Karpas-422 (cell line): ENCODE results near the gene COL15A1. TPM values are rescaled to one million over a fixed set of nuclear protein-coding genes. Genes with fewer than 3 reads are reported as not detected.
A peak's percentile ranks its signal among the peaks of the same experiment; 100 is the strongest.

ENCODE experiments used
- DNase-seq: peaks from one replicate; pipeline ENCODE4 v3.0.0-alpha.2; 2015
- H2AFZ ChIP-seq: fragments of 200-600 bp; sonication (generic); 2 replicates; pipeline ENCODE4 v1.6.1; 2014; ENCODE audit warnings: antibody characterized with exemption, low read length, mixed read lengths
- H3K27ac ChIP-seq: fragments of 200-600 bp; sonication (generic); 2 replicates; pipeline ENCODE4 v1.5.1; 2014; ENCODE audit warnings: mild to moderate bottlenecking, low read length, moderate library complexity
- H3K27me3 ChIP-seq: fragments of 200-600 bp; sonication (generic); 2 replicates; pipeline ENCODE4 v1.6.1; 2014; ENCODE audit warnings: low read length, mixed read lengths
- H3K36me3 ChIP-seq: fragments of 200-600 bp; sonication (generic); 2 replicates; pipeline ENCODE4 v1.6.1; 2014; ENCODE audit warnings: low read length, mixed read lengths; ENCODE audit not compliant: insufficient read depth
- H3K4me1 ChIP-seq: fragments of 200-600 bp; sonication (generic); 2 replicates; pipeline ENCODE4 v1.6.1; 2014; ENCODE audit warnings: mild to moderate bottlenecking, low read length, mixed read lengths
- H3K4me2 ChIP-seq: fragments of 200-600 bp; sonication (generic); 2 replicates; pipeline ENCODE4 v1.6.1; 2014; ENCODE audit warnings: low read length, low read depth, mild to moderate bottlenecking; ENCODE audit not compliant: poor library complexity, severe bottlenecking
- H3K4me3 ChIP-seq: fragments of 200-600 bp; sonication (generic); 2 replicates; pipeline ENCODE4 v1.5.1; 2014; ENCODE audit warnings: mild to moderate bottlenecking, antibody characterized with exemption, low read length, mixed read lengths
- H3K79me2 ChIP-seq: fragments of 200-600 bp; sonication (generic); 2 replicates; pipeline ENCODE4 v1.6.1; 2014; ENCODE audit warnings: mild to moderate bottlenecking, low read length, mixed read lengths
- H3K9ac ChIP-seq: fragments of 200-600 bp; sonication (generic); 2 replicates; pipeline ENCODE4 v1.6.0; 2014; ENCODE audit warnings: low read length
- H3K9me2 ChIP-seq: fragments of 200-600 bp; sonication (generic), shearing (Covaris generic); replicated peaks from 2 replicates; pipeline ENCODE4 v1.6.0; 2014; ENCODE audit warnings: mild to moderate bottlenecking, low read length, moderate library complexity; ENCODE audit not compliant: insufficient read depth
- H3K9me3 ChIP-seq: fragments of 300-700, 200-600 bp; sonication (generic); 2 replicates; pipeline ENCODE4 v1.6.1; 2014; ENCODE audit warnings: low read length, mixed read lengths
- H4K20me1 ChIP-seq: fragments of 200-600 bp; sonication (generic); 2 replicates; pipeline ENCODE4 v1.6.1; 2014; ENCODE audit warnings: mild to moderate bottlenecking, antibody characterized with exemption, low read length, low read depth; ENCODE audit not compliant: insufficient read depth
- total RNA-seq: library from RNA; depleted of rRNA; stranded (reverse); fragments of >200 nt; shearing (Covaris generic); gene quantifications from 2 replicates; pipeline ENCODE4 v1.2.3, GENCODE V29; 2014; ENCODE audit warnings: low replicate concordance

Gene COL15A1
- total RNA-seq, 1 experiment from 2014 or later: 0.93 TPM

GRCh38 chr9:99012957-99013512 is 69.3 kb downstream of the COL15A1 start:
- Histone ChIP-seq H3K4me2 (no peak overlapping the region), H4K20me1 (no peaks in the 10 kb centered on the region), H3K9ac (no peak overlapping the region), H2AFZ (no peak overlapping the region), H3K27ac (no peak overlapping the region), H3K4me1 (no peaks in the 10 kb centered on the region), H3K4me3 (no peak overlapping the region), H3K79me2 (no peaks in the 10 kb centered on the region), H3K9me2 (no peaks in the 10 kb centered on the region), H3K9me3 (peaks cover 11% of the 10 kb centered on the region), H3K36me3 (no peaks in the 10 kb centered on the region), H3K27me3 (no peaks in the 10 kb centered on the region)
- peak; percentile 73 for DNase-seq

- Histone ChIP-seq H4K20me1 (no peaks in the 10 kb centered on the region), H3K9me3 (peaks cover 11% of the 10 kb centered on the region), H3K4me1 (no peaks in the 10 kb centered on the region), H3K27me3 (no peaks in the 10 kb centered on the region), H3K9ac (no peak overlapping the region), H3K79me2 (no peaks in the 10 kb centered on the region), H2AFZ (no peak overlapping the region), H3K4me2 (no peak overlapping the region), H3K9me2 (no peaks in the 10 kb centered on the region), H3K27ac (no peak overlapping the region), H3K4me3 (no peak overlapping the region), H3K36me3 (no peaks in the 10 kb centered on the region)
- no peak for DNase-seq
Observed at GRCh38 chr9:99013550-99013949, 69.8 kb downstream of the COL15A1 start.

- Histone ChIP-seq H3K4me2 (no peak overlapping the region), H3K36me3 (no peaks in the 10 kb centered on the region), H2AFZ (no peak overlapping the region), H3K27ac (no peak overlapping the region), H3K9ac (no peak overlapping the region), H3K9me2 (no peaks in the 10 kb centered on the region), H3K9me3 (peaks cover 11% of the 10 kb centered on the region), H4K20me1 (no peaks in the 10 kb centered on the region), H3K79me2 (no peaks in the 10 kb centered on the region), H3K4me3 (no peak overlapping the region), H3K27me3 (no peaks in the 10 kb centered on the region), H3K4me1 (no peaks in the 10 kb centered on the region)
- no peak for DNase-seq
Observed at GRCh38 chr9:99015448-99015847, 71.7 kb downstream of the COL15A1 start.

GRCh38 chr9:99015890-99016289 is 72.2 kb downstream of the COL15A1 start:
- H2AFZ ChIP-seq: no peak overlapping the region

GRCh38 chr9:99016681-99017387 is 73.1 kb downstream of the COL15A1 start:
- H2AFZ ChIP-seq: no peak overlapping the region

More at GRCh38 chr9:99015890-99016289, 72.2 kb downstream of the COL15A1 start:
- H3K4me3 ChIP-seq: no peak overlapping the region
- no peaks in the 10 kb centered on the region for H3K79me2 ChIP-seq
- H3K4me1 ChIP-seq: no peaks in the 10 kb centered on the region
- H3K4me2 ChIP-seq: no peak overlapping the region
- H3K9me3 ChIP-seq: peaks cover 8% of the 10 kb centered on the region
- H3K36me3 ChIP-seq: no peaks in the 10 kb centered on the region
- H3K27me3 ChIP-seq: no peaks in the 10 kb centered on the region
- no peak overlapping the region for H3K27ac ChIP-seq
- H3K9ac ChIP-seq: no peak overlapping the region
- DNase-seq: no peak
- no peaks in the 10 kb centered on the region for H4K20me1 ChIP-seq
- H3K9me2 ChIP-seq: no peaks in the 10 kb centered on the region

GRCh38 chr9:99018653-99019052 is 74.9 kb downstream of the COL15A1 start:
- Histone ChIP-seq H3K4me3 (no peak overlapping the region), H3K9me2 (no peaks in the 10 kb centered on the region), H3K4me1 (peaks cover 2% of the 10 kb centered on the region), H3K9me3 (no peaks in the 10 kb centered on the region), H2AFZ (no peak overlapping the region), H3K9ac (no peak overlapping the region), H3K27ac (no peak overlapping the region), H3K79me2 (no peaks in the 10 kb centered on the region), H3K4me2 (no peak overlapping the region), H3K36me3 (no peaks in the 10 kb centered on the region), H4K20me1 (no peaks in the 10 kb centered on the region), H3K27me3 (no peaks in the 10 kb centered on the region)
- no peak for DNase-seq

More at GRCh38 chr9:99016681-99017387, 73.1 kb downstream of the COL15A1 start:
- DNase-seq: no peak
- H3K9me2 ChIP-seq: no peaks in the 10 kb centered on the region
- H3K9me3 ChIP-seq: peaks cover 5% of the 10 kb centered on the region
- H4K20me1 ChIP-seq: no peaks in the 10 kb centered on the region
- no peak overlapping the region for H3K4me2 ChIP-seq
- H3K27me3 ChIP-seq: no peaks in the 10 kb centered on the region
- H3K27ac ChIP-seq: no peak overlapping the region
- H3K36me3 ChIP-seq: no peaks in the 10 kb centered on the region
- H3K4me3 ChIP-seq: no peak overlapping the region
- H3K79me2 ChIP-seq: no peaks in the 10 kb centered on the region
- no peaks in the 10 kb centered on the region for H3K4me1 ChIP-seq
- H3K9ac ChIP-seq: no peak overlapping the region

- H3K9ac ChIP-seq: no peak overlapping the region
- no peak for DNase-seq
- no peaks in the 10 kb centered on the region for H3K9me3 ChIP-seq
- H3K4me3 ChIP-seq: no peak overlapping the region
- H3K4me2 ChIP-seq: no peak overlapping the region
- no peaks in the 10 kb centered on the region for H3K36me3 ChIP-seq
- H2AFZ ChIP-seq: no peak overlapping the region
- no peaks in the 10 kb centered on the region for H3K27me3 ChIP-seq
- H3K27ac ChIP-seq: no peak overlapping the region
- no peaks in the 10 kb centered on the region for H3K9me2 ChIP-seq
- no peaks in the 10 kb centered on the region for H4K20me1 ChIP-seq
- no peaks in the 10 kb centered on the region for H3K79me2 ChIP-seq
- peaks cover 8% of the 10 kb centered on the region for H3K4me1 ChIP-seq
Observed at GRCh38 chr9:99019510-99020331, 76.0 kb downstream of the COL15A1 start.

GRCh38 chr9:99020786-99021436 is 77.2 kb downstream of the COL15A1 start:
- no peaks in the 10 kb centered on the region for H3K9me3 ChIP-seq
- no peak overlapping the region for H3K9ac ChIP-seq
- no peaks in the 10 kb centered on the region for H3K36me3 ChIP-seq
- H2AFZ ChIP-seq: no peak overlapping the region
- H3K27me3 ChIP-seq: no peaks in the 10 kb centered on the region
- no peak for DNase-seq
- H3K4me3 ChIP-seq: no peak overlapping the region
- no peaks in the 10 kb centered on the region for H3K79me2 ChIP-seq
- H3K4me2 ChIP-seq: no peak overlapping the region
- peaks cover 8% of the 10 kb centered on the region for H3K4me1 ChIP-seq
- no peaks in the 10 kb centered on the region for H4K20me1 ChIP-seq
- H3K27ac ChIP-seq: no peak overlapping the region
- H3K9me2 ChIP-seq: no peaks in the 10 kb centered on the region
